ENCODE measurements around the gene LASP1.
A peak's percentile ranks its signal among the peaks of the same experiment; 100 is the strongest.

LASP1 gene

DNA sequence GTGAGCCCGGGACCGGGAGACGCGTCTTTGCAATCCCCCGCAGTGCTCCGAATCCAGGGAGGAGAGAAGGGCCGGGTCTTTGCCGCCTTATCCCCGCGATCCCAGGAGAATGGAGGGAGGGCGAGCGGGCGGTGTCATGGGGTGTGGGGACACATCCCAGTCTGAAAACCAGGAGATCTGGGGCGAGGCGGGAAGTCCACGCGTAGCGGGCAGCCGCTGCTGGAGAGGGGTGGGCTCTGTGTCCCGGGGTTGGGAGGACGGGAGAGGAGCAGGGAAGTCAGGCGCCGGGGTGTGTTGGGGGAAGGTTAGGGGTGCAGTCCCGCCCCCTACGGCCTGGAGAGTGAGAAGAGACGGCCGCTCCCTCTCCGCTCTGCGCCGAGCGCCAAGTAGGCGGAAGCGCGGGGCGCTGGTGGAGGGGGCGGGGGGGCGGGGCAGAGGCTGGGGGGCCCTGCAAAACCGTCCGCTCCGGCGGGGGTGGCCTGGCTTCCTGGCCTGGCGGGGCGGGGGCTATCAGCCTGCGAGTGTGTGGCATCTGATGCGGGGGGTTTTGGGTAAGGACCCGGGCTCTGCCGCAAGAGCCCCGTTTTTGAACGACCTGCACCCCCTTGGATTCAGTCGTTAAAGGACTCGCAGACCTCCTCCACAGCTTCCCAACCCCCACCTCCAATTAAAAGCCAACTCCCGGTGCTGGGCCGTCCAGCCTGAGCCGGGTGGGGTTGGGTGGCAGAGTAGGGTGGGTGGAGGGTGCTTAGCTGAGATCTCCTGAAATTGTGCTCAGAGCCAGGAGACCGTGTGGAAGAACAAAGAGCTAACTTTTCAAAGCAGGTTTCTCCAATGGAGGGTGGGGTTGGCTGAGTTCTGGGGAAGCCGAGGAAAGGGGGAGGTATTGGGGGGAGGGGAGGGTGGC is 654 bp downstream of the LASP1 start:
- peak; percentile 68 for DNase-seq

DNA sequence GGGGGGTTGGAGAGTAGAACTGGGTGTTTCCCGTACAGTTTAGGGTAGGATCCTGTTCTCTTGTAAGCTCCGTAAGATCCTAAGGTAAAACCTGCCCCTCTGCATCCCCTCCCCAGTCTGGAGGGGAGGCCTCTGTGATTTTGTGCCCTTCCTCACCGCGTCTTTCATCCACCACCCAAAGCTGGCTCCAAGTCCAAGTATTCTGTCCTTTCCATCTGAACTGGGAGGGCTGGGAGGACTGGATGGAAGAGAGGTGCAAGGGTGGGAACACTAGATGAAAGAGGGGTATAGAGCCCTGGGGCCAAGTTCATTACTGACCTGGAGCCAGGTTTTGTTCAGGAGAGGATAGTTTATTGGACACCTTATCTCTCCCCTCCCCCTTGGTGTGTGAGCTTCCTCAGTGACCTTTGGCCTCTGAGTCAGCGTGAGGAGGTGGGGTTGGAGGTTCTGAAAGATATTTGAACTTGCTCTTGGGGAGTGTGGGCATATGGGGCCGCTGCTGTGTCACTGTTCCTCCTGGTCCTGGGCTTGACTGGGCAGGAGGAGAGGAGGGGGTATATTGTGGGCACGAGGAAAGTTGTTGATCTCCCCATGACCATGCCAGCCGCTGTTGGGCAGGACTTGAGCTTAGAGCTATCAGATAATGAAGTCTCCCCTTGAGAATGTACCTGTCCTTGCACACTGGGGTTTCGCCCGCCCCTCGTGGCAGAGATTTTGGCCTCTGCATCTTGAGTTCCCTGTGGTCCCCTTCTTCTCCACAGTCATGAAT is 1.6 kb downstream of the LASP1 start:
- DNase-seq: peak; percentile 23

DNA sequence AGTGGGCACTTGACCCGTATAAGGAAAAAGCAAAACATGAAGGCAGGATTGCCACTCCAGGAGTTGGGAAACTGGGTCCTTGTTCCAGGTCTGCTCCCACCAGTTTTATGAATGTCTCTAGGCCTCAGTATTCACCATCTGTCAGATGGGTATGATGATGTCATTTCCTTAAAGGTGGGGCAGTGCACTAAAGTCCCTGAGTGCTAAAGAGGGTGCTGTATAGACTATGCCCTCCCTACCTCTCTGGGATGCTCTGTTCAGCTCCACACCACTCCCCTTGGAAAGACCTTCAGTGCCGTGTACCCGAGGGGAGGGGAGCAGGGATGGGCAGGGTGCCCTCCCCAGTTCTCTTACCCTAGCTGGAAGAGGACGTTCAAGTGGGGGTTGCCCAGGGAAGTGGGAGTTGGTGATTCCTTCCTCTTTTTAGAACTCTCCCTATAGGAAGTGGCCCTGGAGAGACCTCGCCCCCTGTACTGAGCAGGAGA is 2.2 kb downstream of the LASP1 start:
- DNase-seq: no peak

DNA sequence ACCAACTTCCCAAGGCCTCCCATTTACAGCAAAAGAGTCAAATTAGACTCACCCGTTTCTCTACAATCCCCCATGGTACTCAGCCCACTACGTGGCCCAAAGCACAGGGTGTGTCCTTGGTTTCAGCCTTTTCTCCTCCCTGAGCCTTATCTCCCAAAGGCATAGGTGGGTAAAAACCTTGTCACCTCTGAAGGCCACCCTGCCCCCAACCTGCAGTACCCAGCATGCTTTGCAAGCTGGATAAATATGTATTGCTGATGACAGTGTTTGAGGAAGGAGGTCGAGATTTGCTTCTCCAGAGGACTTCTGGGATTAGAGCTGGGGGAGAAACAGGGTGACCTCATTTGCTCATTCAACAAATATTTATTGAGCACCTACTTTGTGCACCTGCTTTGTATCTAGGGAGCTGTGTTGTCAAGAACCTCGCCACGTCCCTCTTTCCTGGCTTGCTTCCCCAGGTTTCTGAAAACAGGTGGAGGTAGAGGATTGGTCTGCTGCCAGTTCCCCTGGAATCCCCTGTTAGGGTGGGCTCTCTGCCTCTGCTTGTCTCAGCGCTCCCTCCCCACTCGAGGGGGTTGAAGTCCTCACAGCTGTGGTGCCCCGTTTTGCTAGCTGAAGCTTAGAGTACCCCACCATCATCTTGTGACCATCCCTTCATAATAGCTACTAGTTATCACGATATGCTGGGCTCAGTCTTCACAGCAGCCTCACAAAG is 3.0 kb downstream of the LASP1 start:
- DNase-seq: peak; percentile 40

DNA sequence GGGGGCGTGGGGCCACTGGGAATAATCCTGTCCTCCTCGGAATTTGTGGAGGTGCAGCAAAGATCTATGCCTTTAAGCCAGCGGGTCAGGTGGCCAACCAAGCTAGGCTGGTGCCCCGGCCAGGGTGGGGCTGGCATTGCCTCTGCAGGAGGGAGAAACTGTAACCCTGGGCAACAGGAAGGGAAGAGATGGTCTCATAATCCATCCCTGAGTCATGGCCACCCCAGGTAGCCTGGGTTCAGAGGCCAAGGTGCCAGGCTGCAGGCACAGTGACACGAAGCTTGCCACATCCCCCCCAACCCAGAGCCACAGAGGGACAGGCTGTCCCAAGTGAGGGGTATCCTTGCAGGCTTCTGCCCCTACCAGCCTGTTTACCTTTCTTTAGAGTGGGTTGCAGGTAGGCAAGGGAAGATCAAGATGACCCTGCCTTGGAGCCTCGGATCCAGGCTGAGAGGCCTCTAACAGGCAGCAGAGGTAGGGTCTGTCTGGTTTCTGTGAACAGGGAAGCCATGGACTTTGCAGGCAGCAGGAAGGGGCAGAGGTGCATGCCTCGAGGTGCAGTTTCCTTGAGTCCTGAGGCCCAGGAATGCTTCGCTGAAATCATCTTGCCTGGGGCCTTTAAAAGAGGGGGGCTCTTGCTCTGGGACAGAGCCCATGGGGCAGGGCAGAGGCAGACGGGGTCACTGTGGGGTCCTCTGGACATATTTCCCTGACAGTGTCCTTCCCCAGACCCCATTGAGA is 4.0 kb downstream of the LASP1 start:
- DNase-seq: no peak

DNA sequence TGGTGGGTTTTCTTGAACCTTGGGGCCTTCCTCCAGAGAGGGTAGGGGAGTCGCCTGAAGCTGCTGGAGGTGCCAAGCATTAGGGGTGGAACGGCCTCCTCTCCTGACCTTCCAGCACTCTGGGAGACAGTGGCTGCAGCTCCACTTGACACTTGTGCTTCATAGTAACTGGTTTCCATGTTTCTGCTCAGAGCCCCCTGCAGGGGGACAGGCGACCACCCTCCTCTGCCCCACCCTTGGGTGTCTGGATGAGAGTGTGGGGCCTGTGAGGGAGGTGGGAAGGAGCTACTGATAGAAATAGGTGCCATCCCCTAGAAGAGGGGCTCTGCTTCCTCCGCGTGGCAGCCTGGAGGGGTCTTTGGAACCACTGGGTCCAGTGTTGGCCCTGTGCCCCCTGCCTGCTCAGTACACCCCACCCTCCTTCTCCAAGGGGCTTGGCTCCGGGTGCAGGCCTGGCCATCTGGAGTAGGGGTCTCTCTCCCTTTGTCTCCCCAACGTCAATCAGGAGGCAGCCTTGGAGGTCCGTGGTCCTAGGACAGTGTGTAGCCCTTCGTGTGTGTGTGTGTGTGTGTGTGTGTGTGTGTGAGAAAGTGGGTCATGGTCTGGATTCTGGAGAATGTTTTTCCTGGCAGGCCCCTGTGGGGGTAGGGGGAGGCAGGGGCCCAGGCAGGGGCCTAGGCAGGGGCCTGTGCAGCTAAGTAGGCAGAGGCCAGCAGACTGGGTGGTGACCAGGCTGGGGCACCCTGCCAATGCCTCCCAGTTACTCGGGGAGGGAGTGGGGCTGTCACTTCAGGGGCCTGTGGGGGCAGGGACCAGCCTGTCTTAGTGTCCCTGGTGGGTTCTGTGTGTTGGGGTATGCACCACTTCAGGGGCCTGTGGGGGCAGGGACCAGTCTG is 4.9 kb downstream of the LASP1 start:
- DNase-seq: no peak

DNA sequence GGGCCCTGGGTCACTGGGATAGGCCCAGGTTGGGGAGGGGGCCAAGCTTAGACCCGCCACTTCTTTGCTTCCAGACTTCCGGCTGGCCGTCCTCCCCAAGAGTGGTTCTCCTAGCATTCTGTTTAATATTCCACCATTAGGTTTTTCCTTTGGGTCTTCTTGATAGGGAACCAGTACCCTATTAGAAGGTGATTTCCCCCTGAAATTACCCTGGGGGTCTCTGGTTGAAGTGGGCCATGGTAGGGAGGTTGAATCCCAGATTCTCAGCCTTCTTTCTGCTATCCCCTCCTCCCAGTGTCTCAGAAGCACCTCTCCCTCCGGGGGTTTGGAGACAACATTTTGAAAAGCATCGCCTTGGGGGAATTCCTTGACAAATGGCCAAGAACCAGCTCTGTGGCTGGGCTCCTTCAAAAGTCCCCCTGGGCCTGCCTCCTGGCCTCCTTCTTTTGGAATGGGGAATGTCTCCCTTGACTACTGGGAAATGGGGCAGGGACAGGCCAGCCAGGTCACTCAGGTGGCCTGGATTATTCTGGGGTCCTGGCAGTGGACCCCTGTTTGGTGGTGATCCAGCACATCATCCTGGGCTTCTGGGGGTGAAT is 5.7 kb downstream of the LASP1 start:
- no peak for DNase-seq

DNA sequence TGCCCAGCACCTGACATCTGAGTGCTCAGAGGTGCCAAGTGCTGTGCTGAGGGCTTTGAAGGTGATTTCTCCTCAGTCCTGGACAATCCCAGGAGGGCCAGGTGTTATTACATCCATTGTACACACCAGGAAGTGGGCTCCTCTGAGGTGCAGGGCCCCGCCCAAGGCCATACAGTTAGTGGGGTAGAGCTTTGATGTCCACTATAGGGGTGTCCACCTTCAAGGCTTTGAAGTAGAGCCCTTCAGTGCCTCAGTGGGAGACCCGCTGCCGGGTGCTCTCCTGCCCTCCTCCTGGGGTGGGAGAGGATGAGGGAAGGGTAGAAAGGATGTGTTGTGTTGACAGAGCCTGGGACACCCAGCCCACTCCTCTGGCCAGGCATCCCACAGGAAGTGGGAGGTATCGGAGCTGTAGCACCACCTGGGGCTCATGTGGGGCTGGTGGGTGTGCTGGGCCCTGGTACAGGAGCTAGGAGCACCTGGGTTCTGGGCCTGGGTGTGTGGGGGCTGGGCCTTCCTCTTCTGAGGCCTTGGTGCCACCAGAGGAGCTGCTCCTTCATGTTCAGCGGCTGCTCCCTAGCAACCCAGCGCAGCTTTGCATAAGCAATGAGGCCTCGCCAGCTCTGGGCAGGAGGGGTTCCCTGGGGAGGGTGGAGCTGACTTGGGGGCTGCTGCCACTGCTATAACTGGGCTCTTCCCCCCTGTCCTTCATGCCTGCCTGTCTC is 7.4 kb downstream of the LASP1 start:
- DNase-seq: no peak

DNA sequence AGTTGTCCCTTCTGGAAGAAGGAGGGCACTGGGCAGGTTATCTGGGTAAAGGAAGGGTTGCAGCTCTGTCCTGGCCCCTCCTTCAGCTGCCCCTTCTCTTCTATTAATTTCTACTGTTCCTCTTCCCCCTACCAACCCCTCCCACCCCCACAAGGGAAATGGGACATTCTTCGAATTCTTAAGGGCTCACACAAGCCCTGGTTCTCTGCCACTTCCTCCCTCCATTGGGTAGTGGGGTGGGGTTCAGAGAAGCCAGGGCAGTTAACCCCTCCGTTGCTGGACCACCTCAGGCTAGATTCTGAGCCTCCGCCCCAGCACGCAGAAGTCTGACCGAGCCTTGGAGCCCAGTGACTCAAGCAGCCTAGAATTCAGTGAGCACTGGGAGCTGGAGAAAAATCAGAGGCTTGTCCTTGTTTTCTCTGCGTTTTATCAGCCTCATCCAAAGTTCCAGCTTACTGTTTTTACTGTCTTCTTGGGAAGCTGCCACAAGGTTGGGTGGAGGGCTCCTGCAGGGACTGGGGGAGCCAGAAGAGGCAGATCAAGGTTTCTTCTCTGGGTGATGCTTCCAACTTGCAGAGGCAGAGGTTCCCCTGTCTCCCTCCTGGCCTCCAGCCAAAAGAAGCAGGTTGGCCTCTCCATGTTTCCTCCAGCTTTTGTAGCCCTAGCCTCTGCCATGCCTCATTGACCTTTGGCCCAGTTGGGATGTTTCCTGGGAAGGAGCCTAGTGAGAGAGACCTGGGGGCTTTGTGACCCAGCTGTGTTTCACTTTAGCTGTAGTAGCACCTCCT is 10.2 kb downstream of the LASP1 start:
- no peak for DNase-seq

DNA sequence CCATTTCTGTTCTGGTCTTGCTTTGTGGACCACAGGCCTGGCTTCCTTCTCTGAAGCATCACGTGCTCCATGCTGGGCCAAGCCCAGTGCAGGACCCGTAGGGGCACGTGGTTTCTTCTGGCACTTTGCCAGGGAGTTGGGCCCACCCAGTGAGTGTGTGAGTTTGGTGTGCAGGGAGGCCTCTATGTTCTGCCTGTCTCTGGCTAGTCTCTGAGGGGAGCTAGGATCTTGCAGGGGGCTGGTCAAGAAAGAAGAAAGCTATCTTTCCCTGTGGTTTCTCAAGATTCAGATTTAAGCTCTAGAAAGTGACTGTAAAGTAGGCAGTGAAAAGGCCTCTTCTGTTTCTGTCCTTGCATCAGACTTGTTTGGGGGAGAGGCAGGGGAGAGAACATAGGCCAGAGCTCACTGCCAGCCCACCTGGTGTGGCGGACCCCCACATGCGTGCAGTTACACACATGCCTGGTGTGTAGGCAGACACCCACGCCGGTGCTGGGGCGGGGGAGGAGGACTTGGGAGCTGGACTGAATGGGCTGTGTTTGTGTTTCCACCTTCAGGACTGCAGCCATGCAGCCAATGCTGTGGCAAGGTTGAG is 11.8 kb downstream of the LASP1 start:
- no peak for DNase-seq

DNA sequence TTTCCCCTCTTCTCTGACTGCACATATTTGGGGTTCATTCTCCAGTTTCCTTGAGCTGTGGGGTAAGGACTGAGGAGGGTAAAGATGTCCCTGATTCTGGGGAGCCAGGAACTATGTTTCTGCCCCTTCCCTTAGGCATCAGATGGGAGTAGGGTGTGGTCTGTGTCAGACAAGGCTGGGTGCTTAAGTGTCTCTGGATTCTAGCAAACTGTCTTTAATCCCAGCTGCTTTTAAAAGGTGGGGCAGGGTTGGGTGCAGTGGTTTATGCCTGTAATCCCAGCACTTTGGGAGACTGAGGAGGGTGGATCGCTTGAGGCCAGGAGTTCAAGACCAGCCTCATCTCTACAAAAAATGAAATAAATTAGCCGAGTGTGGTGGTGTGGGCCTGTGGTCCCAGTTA is 13.0 kb downstream of the LASP1 start:
- DNase-seq: no peak

DNA sequence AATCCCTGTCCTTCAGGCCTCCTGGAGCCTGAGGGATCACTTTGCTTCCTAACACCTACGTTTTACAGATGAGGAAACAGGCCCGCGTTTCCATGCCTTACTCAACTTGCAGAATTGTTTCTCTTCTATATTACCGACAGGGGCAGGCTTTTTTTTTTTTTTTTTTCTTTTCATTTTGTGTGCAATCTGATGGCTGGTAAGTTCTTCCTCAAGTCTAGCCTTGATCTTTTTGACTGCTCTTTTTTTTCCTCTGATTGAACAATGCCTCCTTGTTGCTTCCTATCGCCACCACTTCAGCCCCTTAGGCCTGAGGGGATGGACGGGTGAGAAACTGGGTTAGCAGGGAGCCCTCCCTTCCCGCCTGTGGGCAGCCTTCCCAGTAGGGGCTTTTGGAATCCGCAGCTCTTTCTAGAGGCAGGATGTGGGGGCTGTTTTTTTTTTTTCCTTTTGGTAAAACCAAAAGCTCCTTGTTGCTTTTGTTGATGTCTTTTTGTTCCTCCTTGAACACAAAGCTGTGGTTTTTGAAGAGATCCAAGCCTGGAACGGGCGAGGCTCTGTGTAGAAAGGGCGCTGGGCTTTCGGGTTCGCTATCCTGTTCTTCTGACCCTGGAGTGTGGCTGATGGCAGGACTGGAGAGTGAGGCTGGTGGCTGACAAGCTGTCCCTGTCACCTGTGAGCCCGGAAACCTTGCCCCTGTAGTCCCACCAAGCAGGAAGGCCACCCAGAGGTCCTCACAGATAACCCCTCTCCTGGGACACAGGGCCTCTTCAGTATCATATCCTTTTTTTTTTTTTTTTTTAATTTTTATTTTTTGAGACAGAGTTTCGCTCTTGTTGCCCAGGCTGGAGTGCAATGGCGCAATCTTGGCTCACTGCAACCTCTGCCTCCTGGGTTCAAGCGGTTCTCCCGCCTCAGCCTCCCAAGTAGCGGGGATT is 14.0 kb downstream of the LASP1 start:
- no peak for DNase-seq

DNA sequence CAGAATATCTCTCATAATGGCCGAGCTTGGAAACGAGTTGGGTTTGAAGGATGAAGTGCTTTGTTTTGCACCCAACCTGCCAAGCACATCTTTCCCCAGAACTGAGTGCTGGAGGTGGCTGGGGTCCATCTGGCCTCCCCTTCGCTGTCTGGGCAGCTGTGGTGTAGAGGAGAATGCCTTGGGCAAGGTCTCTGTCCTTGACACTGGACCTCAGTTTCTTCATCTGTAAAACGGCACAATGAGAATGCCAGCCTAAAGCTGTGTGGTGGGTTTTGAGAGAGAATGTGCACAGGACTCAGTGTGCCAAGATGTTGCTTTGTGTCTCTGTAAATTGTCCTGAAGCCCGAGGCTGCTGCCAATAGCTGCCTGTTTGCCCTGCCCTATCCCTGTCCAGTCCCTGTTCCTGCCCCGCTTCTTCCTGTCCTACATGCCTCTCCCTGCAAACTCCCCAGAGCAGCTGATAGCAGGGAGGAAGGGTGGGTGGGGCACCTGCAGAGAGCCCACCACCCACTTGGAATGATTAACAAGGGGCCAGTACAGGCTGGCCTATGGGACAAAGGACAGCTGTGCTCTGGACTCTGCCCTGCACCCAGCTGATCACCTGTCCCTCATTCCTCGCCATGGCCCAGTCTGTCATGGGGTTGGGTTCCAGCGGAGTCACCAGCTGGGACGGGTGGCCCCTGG is 15.3 kb downstream of the LASP1 start:
- DNase-seq: no peak

DNA sequence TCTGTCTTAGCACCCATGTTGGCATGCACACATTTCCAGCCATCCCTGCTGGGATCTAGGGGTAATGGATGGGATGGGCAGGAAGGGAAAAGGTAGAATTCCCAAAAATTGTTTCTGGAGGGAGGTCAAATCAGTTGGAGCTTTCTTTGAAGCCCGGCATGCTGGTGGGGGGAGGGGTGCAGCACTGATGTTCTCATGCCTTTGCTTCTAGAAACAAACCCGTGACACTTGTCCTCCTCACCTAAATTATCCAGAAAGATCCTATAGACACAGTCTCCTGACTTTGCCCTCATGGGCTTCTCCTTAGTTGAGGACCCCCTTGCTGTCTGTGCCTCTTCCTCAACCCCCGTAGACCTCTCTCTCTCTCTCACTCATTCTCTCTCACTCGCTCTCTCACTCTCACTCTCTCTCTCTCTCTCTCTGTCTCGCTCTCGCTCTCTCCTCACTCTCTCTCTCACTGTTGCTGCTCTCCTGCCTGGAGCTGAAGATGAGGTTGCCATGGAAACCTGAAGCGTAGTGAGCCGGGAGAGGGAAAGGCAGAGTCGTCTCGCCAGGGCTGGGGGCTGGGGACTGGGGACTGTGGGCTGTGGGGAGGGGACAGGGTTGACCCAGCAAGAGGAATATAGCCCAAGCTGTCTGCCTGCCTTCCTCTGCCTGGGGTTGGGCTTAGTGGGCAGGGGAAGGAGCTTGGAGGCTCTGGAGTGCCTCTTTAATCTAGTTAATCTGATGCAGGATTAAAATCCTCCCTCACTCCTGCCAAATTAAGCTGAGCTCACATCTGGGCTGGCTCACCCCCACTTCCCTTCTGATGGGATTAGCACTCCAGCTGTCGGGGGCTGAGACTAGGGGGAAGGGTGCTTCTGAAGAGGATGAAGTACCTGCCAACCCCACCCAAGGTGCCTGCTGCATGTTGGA is 16.1 kb downstream of the LASP1 start:
- no peak for DNase-seq

DNA sequence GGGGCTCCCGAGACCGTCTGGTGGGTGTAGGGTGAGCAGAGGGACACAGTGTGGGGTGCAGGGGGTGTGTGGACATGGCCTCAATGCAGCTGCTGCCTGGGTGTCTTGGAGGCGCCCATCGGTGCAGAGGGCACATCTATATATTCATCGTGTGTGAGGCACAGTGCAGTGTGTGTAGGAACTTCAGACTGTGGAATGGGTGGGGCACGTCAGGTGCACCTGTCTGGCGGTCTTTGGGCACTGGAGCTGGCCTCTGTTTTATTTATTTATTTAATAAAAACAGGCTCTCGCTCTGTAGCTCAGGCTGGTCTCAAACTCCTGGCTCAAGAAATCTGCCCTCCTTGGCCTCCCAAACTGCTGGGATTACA is 16.8 kb downstream of the LASP1 start:
- no peak for DNase-seq

DNA sequence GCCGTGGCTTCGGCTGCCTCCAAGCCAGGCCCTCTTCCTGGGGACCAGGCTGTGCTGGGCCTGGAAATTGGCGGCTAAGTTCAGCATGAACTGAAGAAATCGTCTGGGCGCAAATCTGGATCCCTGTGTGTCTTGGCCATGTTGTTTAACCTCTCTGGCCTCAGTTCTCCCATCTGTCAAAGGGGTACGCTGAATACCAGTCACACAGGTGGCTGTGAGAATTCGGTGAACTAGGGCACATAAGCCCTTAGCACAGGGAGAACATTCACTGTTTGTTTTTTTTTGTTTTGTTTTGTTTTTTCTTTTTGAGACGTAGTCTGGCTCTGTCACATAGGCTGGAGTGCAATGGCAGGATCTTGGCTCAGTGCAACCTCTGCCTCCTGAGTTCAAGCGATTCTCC is 19.0 kb downstream of the LASP1 start:
- no peak for DNase-seq

All from NCI-H774 (cell line).